HG02981 (cell line): ENCODE results near the gene ROPN1.
"Not testable (repeated sequence)": the region's sequence is repeated elsewhere in the genome, so short reads cannot be mapped to it uniquely, and the experiment has no call there.

ENCODE experiments used
- ATAC-seq: cut with Tn5 transposase; IDR thresholded peaks from one replicate; pipeline ENCODE4 v1.9.1; 2021; ENCODE audit warnings: mild to moderate bottlenecking, moderate library complexity; ENCODE audit not compliant: unreplicated experiment

The ROPN1 gene

GRCh38 chr3:123991730-123992588, at the start of gene ROPN1:
Gene ROPN1, minus strand, starts transcription at chr3:123992124. Its CDS starts 11,643 bp downstream, at chr3:123980481.
- not testable (repeated sequence) for ATAC-seq

DNA sequence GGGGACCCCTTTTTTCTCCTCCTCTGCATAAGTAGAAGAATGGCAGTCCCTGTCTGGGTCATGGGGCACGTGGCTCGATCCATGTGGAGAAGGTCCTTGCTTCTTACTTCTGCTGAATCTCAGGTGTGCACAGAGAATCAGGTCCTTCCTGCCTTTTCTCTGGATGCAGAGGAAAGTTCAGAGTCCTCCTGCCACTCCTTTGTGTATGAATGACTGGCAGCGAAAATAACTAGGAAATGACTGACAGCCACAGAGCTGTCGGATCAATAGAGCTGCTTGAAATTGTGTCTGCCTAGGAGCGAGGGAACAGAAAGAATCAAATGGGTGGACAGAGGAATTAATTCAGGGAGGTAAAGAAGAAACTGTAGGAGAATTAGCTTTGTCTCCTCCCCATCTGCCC, 49.6 kb upstream of the ROPN1 start:
- ATAC-seq, result no peak

DNA sequence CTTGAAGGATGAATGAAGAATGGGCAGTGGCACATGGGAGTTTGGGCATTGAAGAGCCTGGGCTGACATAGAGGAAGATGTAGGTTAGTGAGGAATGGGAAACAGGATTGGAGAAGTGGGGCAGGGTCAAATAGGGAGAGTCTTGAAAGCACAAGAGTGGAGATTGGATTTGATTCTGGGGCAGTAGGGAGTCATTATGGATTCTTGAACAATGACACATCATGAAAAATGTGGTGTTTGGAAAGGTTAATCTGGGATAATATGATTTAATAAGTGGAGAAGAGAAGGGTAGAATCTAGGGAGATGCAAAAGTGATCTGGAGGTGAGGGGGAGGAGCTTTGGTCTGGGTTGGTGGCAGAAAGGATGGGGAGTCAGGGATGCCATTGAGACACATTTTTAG, 45.4 kb upstream of the ROPN1 start:
- no peak for ATAC-seq

DNA sequence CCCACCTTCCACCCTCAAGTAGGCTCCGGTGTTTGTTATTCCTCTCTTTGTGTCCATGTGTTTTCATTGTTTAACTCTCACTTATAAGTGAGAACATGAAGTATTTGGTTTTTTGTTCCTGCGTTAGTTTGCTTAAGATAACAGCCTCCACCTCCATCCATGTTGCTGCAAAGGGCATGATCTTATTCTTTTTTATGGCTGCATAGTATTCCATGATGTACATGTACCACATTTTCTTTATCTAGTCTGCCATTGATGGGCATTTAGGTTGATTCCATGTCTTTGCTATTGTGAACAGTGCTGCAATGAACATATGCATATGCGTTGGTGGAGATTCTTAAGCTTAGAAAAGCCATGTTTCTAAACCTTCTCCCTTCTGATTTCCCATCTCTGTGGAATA, 44.3 kb upstream of the ROPN1 start:
- ATAC-seq, result not testable (repeated sequence)

DNA sequence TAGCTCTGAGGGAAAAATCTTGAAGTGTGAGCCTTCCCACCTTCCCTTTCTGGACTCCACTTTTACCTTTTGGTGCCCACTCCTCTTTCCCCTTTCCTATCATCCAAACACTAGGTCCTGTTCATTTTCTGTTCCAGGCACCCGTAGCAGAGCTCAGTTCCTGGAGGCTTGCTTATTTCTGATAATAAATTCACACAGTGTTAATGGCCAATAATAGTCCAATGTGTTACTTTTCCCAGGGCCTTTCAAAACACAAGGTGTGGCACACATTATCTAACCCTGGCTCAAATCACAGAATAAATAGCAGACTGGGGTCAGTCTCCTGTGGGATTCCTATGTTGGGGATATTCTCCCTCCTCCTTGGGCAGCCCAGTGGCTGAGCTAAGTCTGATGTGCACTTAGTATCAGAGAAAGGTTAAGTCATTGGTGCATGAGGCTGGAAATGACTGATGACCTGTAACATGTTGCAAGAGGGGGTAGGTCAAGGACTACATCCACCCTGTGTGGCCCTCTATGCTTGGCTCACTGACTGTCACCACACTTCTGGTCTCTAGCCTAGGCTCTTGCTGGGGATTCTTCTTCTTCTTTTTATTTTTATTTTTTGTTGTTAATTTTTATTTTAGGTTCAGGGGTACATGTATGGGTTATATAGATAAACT, 43.7 kb upstream of the ROPN1 start:
- no peak for ATAC-seq

DNA sequence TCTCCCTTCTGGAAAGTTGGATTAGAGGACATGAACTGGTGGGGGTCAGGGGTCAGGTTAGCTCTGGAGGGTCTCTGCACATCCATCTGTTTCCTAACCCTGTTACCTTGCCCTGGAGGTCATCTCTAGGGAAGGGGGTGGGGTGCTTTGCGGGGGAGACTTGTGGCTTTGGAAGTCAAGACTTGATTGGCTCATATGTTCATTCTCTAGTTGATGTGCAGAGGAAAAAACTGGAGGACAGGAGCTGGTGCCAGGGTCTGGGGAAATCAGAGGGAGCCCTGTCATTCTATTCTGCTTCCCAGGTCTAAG, 42.9 kb upstream of the ROPN1 start:
- ATAC-seq, result no peak

- no peak for ATAC-seq
These were observed 42.3 kb upstream of the ROPN1 start for GRCh38 chr3:124034016-124034843.

GRCh38 chr3:124033360-124034015, 41.6 kb upstream of the ROPN1 start, which contains the start of gene KALRN:
Gene KALRN, plus strand, starts transcription at chr3:124033369.
- ATAC-seq, result peak; percentile 17

DNA sequence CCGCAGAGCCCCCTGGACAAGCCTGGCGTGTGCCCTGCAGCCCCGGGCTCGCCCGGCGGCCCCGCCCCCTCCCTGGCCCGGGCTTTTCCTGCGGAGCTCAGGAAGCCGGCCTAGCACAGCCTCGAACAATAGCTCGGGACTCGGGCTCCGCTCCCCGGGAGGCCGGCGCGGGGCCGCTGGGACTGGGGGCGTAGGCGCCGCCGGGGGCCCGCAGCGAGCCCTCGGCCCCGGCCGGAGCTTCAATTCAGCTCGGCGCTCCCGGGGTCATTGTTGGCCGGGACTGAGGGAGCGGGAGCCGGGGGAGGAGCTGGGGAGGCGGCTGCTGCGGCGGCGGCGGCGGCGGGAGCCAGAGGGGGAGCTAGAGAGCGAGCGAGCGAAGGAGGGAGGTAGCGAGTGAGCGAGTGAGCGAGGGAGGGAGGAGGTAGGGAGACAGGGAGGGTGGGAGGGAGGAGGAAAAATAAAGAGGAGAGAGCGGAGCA, 41.0 kb upstream of the ROPN1 start:
- ATAC-seq, result peak; percentile 91

DNA sequence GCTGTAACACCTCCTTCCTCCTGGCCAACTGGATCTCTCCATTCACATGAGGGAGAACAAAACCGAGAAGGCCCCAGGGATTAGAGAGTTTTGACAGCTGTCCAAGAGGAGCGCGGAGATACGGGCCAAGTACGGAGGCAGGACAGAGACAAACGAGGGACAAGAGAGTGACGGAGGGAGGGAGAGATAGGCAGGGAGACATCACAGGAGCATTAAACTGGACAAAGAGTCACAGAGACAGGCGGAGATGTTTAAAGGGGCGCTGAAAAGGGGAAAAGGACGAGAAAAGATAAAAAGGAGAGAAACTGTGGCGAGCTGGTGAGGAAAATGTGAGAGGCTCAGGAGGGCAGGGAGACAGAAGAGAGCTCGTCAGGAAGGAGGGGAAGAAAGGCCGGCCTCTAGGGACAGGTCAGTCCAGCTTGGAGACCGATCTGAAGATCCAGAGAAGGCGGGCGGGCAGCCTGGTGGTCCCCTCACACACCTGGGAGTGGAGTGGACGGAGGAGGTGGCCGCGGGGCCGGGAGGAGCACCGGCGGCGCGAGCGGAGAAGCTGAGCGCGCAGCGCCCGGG, 40.5 kb upstream of the ROPN1 start:
- no peak for ATAC-seq

DNA sequence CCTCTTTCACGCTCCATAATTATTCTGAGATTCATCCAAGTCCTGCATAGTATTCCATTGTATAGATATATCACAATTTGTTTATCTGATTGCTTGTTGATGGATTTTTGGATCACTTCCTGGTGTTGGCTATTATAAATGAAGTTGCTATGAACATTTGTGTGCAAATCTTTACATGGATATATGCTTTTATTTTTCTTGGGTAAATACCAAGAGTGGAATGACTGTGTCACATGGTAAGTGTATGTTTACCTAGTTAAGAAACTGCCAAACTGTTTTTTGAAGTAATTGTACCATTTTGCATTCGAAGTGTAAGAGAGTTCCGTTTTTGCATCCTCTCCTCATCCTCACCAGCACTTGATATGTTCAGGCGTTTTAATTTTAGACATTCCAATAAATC, 34.6 kb upstream of the ROPN1 start:
- no peak for ATAC-seq

GRCh38 chr3:124023531-124023930, 31.6 kb upstream of the ROPN1 start:
- not testable (repeated sequence) for ATAC-seq

DNA sequence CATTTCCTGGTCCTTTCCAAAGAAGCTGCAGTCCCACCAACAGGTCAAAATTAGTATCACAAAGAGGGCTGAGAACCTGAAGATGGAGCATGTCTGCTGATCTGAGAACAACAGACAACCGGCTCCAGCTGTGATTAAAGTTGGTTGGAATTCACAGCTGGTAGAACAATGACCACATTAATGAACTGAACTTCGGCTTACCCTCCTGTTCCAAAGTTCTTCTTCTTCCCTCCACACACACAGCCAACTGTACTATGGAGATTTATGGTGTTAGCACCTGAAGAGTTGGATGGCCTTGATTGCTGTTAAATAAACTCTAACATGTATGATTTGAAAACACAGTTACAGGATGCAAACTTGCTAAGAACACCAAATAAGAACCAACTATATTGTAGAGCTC, 27.4 kb upstream of the ROPN1 start:
- no peak for ATAC-seq

- ATAC-seq, result not testable (repeated sequence)
These were observed 25.6 kb upstream of the ROPN1 start for GRCh38 chr3:124017502-124017901.

DNA sequence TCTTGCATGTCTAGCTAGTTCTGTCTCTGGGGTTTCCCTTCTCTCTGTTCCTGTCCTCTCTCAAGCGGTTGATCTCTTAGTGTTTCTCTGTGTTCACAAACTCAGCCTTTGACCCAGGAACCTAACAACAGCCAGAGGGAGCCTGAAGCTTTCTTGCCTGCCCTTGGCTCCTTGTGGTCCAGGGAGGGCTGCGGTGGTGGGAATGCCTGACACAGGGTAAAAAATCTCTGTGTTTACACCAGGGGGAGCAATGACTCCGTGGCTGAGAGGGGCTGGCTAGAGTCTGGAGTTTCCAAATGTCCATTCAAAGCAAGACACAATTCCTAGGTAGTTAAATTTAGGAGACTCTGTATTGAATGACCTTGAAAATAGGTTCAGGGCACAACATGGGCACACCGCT, 24.6 kb upstream of the ROPN1 start:
- ATAC-seq, result not testable (repeated sequence)

- ATAC-seq, result no peak
These were observed 22.5 kb upstream of the ROPN1 start for GRCh38 chr3:124014366-124014942.

DNA sequence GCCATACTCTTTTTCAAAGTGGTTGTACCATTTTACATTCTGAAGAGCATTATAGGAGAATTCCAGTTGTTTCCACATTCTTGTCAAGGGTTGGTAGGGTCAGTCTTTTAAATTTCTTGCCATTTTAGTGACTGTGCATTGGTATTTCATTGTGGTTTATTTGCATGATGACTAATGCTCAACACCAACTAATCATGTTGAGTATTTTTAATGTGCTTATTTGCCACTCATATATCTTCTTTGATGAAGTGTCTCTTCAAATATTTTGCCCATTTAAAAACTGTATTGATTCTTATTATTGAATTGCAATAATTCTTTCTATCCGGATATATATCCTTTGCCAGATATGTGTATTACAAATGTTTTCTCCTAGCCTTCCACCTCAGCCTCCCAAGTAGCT, 16.4 kb upstream of the ROPN1 start:
- not testable (repeated sequence) for ATAC-seq

GRCh38 chr3:124007186-124007585, 15.3 kb upstream of the ROPN1 start:
- ATAC-seq, result no peak

GRCh38 chr3:124002405-124003079, 10.6 kb upstream of the ROPN1 start:
- ATAC-seq, result not testable (repeated sequence)
